ENCODE measurements around the gene ZKSCAN3. TPM values are rescaled to one million over a fixed set of nuclear protein-coding genes. Genes with fewer than 3 reads are reported as not detected.

Gene ZKSCAN3
- total and polyA plus RNA-seq, 7 experiments from 2014 or later = 3.0 to 13.2 (median 4.8) TPM

- H3K27ac Mint-ChIP-seq = peak overlapping the region in 7 of 9 donors; percentile 5 to 84 (median 15)
- H3K4me3 Mint-ChIP-seq = no peak overlapping the region
- no peaks in the 10 kb centered on the region for H3K27me3 ChIP-seq (ENCODE audit: control insufficient read depth in 2 of 2, insufficient read depth in 2 of 2, low read length in 2 of 2)
- ATAC-seq (no peak), DNase-seq (no peak)
- no peak overlapping the region for H3K27ac ChIP-seq (ENCODE audit: low read depth, low read length)
- intact Hi-C loops (cut with micrococcal nuclease) = loop anchor here (2.0 to 10.0 kb wide), 4 partner anchors 67 to 959 kb away; partner anchors contain the start of genes ZNF184 (in 1 of the 2) and ZSCAN26 (in 1 of the 2)
- no peak overlapping the region for H3K4me3 ChIP-seq (ENCODE audit: low read length)
- no peaks in the 10 kb centered on the region for H3K9me3 ChIP-seq (ENCODE audit: control insufficient read depth in 2 of 3, low read length in 3 of 3)
- H3K4me1 ChIP-seq (ENCODE audit: control insufficient read depth in 2 of 2, insufficient read depth in 2 of 2, low read length in 2 of 2) = peaks cover 9 to 10% of the 10 kb centered on the region in 2 donors
- H3K27me3 Mint-ChIP-seq = peaks cover 0 to 3% (median 0%) of the 10 kb centered on the region in 5 donors
- H3K4me1 Mint-ChIP-seq = peaks cover 0 to 16% (median 9%) of the 10 kb centered on the region in 7 donors
- H3K36me3 Mint-ChIP-seq = peaks cover 0 to 7% (median 3%) of the 10 kb centered on the region in 5 donors
- CTCF ChIA-PET = no interaction called here
- peaks cover 3 to 9% (median 7%) of the 10 kb centered on the region in 11 donors for H3K9me3 Mint-ChIP-seq
- POLR2A ChIA-PET = interaction anchor here (1.6 kb wide), 1 partner anchor 67 kb away, joined by 4 read pairs; the partner anchor contains the start of gene ZSCAN26
- H3K36me3 ChIP-seq (ENCODE audit: control insufficient read depth in 2 of 3, insufficient read depth in 3 of 3, low read length in 3 of 3) = peaks cover 0 to 6% (median 0%) of the 10 kb centered on the region in 3 experiments
Observed at GRCh38 chr6:28333599-28334018, 16.1 kb upstream of the ZKSCAN3 start.

DNA sequence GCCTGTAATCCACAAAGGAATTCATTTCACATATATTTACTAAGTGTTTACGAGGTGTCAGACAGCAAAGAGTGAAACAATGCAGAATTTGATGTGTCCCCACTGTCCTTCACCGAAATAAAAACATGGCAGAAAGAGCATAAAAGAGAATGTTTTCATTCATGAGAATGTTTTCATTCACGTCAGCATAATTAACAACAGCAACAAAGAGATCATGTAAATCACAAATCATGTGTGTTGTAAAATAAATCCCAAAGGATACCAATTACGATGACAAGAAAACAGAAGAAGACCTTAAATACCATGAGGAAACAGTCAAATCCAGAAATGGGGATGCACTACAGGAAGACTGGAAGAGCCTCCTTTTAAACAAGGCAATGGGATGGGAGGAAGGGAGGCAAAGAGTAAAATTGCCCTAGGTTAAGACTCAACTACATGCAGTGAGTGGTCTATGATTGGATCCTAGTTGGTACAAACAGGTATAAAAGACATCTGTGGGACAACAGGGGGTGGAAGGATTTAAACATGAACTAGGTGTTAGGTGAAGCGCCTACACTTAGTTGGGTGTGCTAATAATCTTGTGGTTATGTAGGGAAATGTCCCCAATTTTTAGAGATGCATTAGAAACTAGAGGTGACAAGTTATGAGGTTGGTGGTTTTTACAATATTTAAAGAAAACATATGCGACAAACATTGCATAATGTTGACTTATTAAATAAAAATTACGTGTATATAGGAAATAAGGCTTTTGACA is 15.3 kb upstream of the ZKSCAN3 start:
- H3K36me3 ChIP-seq (ENCODE audit: control insufficient read depth in 2 of 3, insufficient read depth in 3 of 3, low read length in 3 of 3) = peaks cover 0 to 6% (median 0%) of the 10 kb centered on the region in 3 experiments
- Mint-ChIP-seq H3K9me3 (peaks cover 0 to 4% (median 0%) of the 10 kb centered on the region in 11 donors), H3K27me3 (peaks cover 0 to 3% (median 0%) of the 10 kb centered on the region in 5 donors), H3K27ac (peak overlapping the region in 7 of 9 donors; percentile 11 to 84 (median 47)), H3K4me1 (peaks cover 0 to 16% (median 9%) of the 10 kb centered on the region in 7 donors), H3K4me3 (peak overlapping the region in 5 of 10 donors; percentile 6 to 58 (median 24)), H3K36me3 (peaks cover 0 to 2% (median 0%) of the 10 kb centered on the region in 5 donors)
- no peak overlapping the region for H3K4me3 ChIP-seq (ENCODE audit: low read length)
- POLR2A ChIA-PET = interaction anchor here (2.2 to 3.2 kb wide), 3 partner anchors 13 to 194 kb away, joined by 11 to 17 read pairs (median 15); partner anchors contain the start of genes ZKSCAN3 and ZKSCAN8
- H3K27me3 ChIP-seq (ENCODE audit: control insufficient read depth in 2 of 2, insufficient read depth in 2 of 2, low read length in 2 of 2) = no peaks in the 10 kb centered on the region
- no peaks in the 10 kb centered on the region for H3K9me3 ChIP-seq (ENCODE audit: control insufficient read depth in 2 of 3, low read length in 3 of 3)
- intact Hi-C loops (cut with micrococcal nuclease) = loop anchor here (1.0 to 10.0 kb wide), 13 partner anchors 67 to 1157 kb away; partner anchors contain the start of genes ZKSCAN4 (in 2 of the 2), ZSCAN23 (in 2 of the 2), ZSCAN26 (in 2 of the 2) and ZKSCAN8 (in 1 of the 2)
- ATAC-seq (no peak), DNase-seq (no peak)
- H3K4me1 ChIP-seq (ENCODE audit: control insufficient read depth in 2 of 2, insufficient read depth in 2 of 2, low read length in 2 of 2) = peaks cover 9 to 10% of the 10 kb centered on the region in 2 donors
- CTCF ChIA-PET = interaction anchor here (0.9 to 1.2 kb wide), 2 partner anchors 21 to 1210 kb away, joined by 5 to 6 read pairs; no protein-coding TSS in a partner anchor
- no peak overlapping the region for H3K27ac ChIP-seq (ENCODE audit: low read depth, low read length)

DNA sequence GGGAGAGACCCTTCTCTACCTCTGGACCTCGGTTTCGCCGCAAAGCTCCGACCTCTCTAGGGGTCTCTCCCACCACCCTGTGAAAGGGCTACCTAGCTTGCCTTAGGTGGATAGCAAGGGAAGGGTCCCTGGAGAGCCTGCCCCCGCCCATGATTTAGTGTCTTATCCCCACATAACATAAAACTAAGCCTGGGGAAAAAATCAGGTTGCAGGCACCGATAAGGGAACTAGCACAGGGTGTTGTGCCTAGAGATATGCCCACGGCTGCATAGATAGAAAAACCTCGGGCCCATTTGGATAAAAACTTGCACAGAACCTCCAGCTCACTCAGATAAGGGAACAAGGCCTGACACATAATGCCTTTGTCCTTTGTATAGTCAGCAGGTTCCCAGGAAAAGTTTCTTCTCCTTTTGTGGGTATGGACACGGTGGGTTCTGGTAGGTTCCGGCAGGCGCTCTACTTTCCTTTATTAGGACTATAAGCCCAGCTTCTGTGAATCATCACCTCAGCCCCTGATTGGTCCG is 14.6 kb upstream of the ZKSCAN3 start:
- peaks cover 0 to 6% (median 0%) of the 10 kb centered on the region in 3 experiments for H3K36me3 ChIP-seq (ENCODE audit: control insufficient read depth in 2 of 3, insufficient read depth in 3 of 3, low read length in 3 of 3)
- peaks cover 0 to 5% (median under 1%) of the 10 kb centered on the region in 5 donors for H3K36me3 Mint-ChIP-seq
- ATAC-seq (no peak), DNase-seq (no peak)
- no peaks in the 10 kb centered on the region for H3K27me3 ChIP-seq (ENCODE audit: control insufficient read depth in 2 of 2, insufficient read depth in 2 of 2, low read length in 2 of 2)
- H3K27me3 Mint-ChIP-seq = peaks cover 0 to 3% (median 0%) of the 10 kb centered on the region in 5 donors
- H3K4me3 Mint-ChIP-seq = peak overlapping the region in 1 of 10 donors; percentile 58
- peaks cover 0 to 7% (median under 1%) of the 10 kb centered on the region in 11 donors for H3K9me3 Mint-ChIP-seq
- H3K4me3 ChIP-seq (ENCODE audit: low read length) = peak overlapping the region; percentile 97
- H3K27ac ChIP-seq (ENCODE audit: low read depth, low read length) = peak overlapping the region; percentile 92
- no peaks in the 10 kb centered on the region for H3K9me3 ChIP-seq (ENCODE audit: control insufficient read depth in 2 of 3, low read length in 3 of 3)
- intact Hi-C loops (cut with micrococcal nuclease) = loop anchor here (1.0 to 10.0 kb wide), 13 partner anchors 68 to 1158 kb away; partner anchors contain the start of genes ZKSCAN4 (in 2 of the 2), ZSCAN23 (in 2 of the 2), ZSCAN26 (in 2 of the 2) and ZKSCAN8 (in 1 of the 2)
- ChIA-PET CTCF (interaction anchor here (0.9 to 1.2 kb wide), 2 partner anchors 20 to 1211 kb away, joined by 5 to 6 read pairs; no protein-coding TSS in a partner anchor), POLR2A (interaction anchor here (0.6 to 3.2 kb wide), 8 partner anchors 12 to 497 kb away, joined by 3 to 17 read pairs (median 8); partner anchors contain the start of genes ZKSCAN3, ZKSCAN8 and ZSCAN26)
- H3K27ac Mint-ChIP-seq = peak overlapping the region in 1 of 9 donors; percentile 47
- peaks cover 9 to 10% of the 10 kb centered on the region in 2 donors for H3K4me1 ChIP-seq (ENCODE audit: control insufficient read depth in 2 of 2, insufficient read depth in 2 of 2, low read length in 2 of 2)
- H3K4me1 Mint-ChIP-seq = peaks cover 0 to 16% (median 9%) of the 10 kb centered on the region in 7 donors

GRCh38 chr6:28335564-28336283 is 14.0 kb upstream of the ZKSCAN3 start, which contains the start of gene ZSCAN31:
TSS of gene ZSCAN31 (minus strand) at chr6:28336148. CDS start at chr6:28329683, 6,465 bp downstream.
- Histone ChIP-seq H3K4me3 (ENCODE audit: low read length) (peak within 1 kb of the TSS; percentile 97), H3K27ac (ENCODE audit: low read depth, low read length) (peak within 1 kb of the TSS; percentile 92), H3K9me3 (ENCODE audit: control insufficient read depth in 2 of 3, low read length in 3 of 3) (no peaks in the 10 kb centered on the region), H3K36me3 (ENCODE audit: control insufficient read depth in 2 of 3, insufficient read depth in 3 of 3, low read length in 3 of 3) (peaks cover 0 to 6% (median 0%) of the 10 kb centered on the region in 3 experiments), H3K27me3 (ENCODE audit: control insufficient read depth in 2 of 2, insufficient read depth in 2 of 2, low read length in 2 of 2) (no peaks in the 10 kb centered on the region), H3K4me1 (ENCODE audit: control insufficient read depth in 2 of 2, insufficient read depth in 2 of 2, low read length in 2 of 2) (peaks cover 9 to 10% of the 10 kb centered on the region in 2 donors)
- H3K27me3 Mint-ChIP-seq = peaks cover 0 to 3% (median 0%) of the 10 kb centered on the region in 5 donors
- peak; percentile 43 to 87 (median 76) for DNase-seq
- H3K36me3 Mint-ChIP-seq = peaks cover 0 to 9% (median 5%) of the 10 kb centered on the region in 5 donors
- H3K9me3 Mint-ChIP-seq = peaks cover 0 to 8% (median 3%) of the 10 kb centered on the region in 11 donors
- H3K27ac Mint-ChIP-seq = peak within 1 kb of the TSS in 1 of 9 donors; percentile 47
- ChIA-PET POLR2A (interaction anchor here (0.6 to 3.2 kb wide), 10 partner anchors 12 to 1216 kb away, joined by 3 to 17 read pairs (median 4); partner anchors contain the start of genes ZKSCAN3, ZKSCAN8 and ZSCAN26), CTCF (interaction anchor here (0.9 to 1.2 kb wide), 2 partner anchors 20 to 1211 kb away, joined by 5 to 6 read pairs; no protein-coding TSS in a partner anchor)
- peaks cover 0 to 16% (median 9%) of the 10 kb centered on the region in 7 donors for H3K4me1 Mint-ChIP-seq
- peak; percentile 95 for ATAC-seq
- intact Hi-C loops (cut with micrococcal nuclease) = loop anchor here (1.0 to 10.0 kb wide), 14 partner anchors 14 to 1158 kb away; partner anchors contain the start of genes ZKSCAN3 (in 2 of the 2), ZKSCAN4 (in 2 of the 2), ZSCAN23 (in 2 of the 2) and ZSCAN26 (in 2 of the 2)
- H3K4me3 Mint-ChIP-seq = peak within 1 kb of the TSS in 1 of 10 donors; percentile 58

GRCh38 chr6:28336284-28337120 is 13.2 kb upstream of the ZKSCAN3 start:
- no peak for ATAC-seq
- POLR2A ChIA-PET = interaction anchor here (0.8 to 3.2 kb wide), 6 partner anchors 11 to 1217 kb away, joined by 3 to 17 read pairs (median 12); partner anchors contain the start of genes ZKSCAN3, ZKSCAN8 and ZSCAN26
- intact Hi-C loops (cut with micrococcal nuclease) = loop anchor here (1.0 to 10.0 kb wide), 9 partner anchors 13 to 1159 kb away; partner anchors contain the start of genes ZKSCAN3 (in 2 of the 2), ZSCAN23 (in 2 of the 2), ZKSCAN4 (in 1 of the 2) and ZKSCAN8 (in 1 of the 2)

More at GRCh38 chr6:28336284-28337120, 13.2 kb upstream of the ZKSCAN3 start:
- H3K36me3 Mint-ChIP-seq = peaks cover 0 to 11% (median 5%) of the 10 kb centered on the region in 5 donors
- Histone ChIP-seq H3K27ac (ENCODE audit: low read depth, low read length) (peak overlapping the region; percentile 92), H3K27me3 (ENCODE audit: control insufficient read depth in 2 of 2, insufficient read depth in 2 of 2, low read length in 2 of 2) (no peaks in the 10 kb centered on the region), H3K9me3 (ENCODE audit: control insufficient read depth in 2 of 3, low read length in 3 of 3) (no peaks in the 10 kb centered on the region), H3K36me3 (ENCODE audit: control insufficient read depth in 2 of 3, insufficient read depth in 3 of 3, low read length in 3 of 3) (peaks cover 0 to 6% (median 0%) of the 10 kb centered on the region in 3 experiments), H3K4me1 (ENCODE audit: control insufficient read depth in 2 of 2, insufficient read depth in 2 of 2, low read length in 2 of 2) (peaks cover 9 to 10% of the 10 kb centered on the region in 2 donors), H3K4me3 (ENCODE audit: low read length) (peak overlapping the region; percentile 97)
- DNase-seq = peak in 6 of 9 donors; percentile 18 to 34 (median 30)
- H3K27ac Mint-ChIP-seq = no peak overlapping the region
- no peak overlapping the region for H3K4me3 Mint-ChIP-seq
- CTCF ChIA-PET = interaction anchor here (0.7 kb wide), 1 partner anchor 1301 kb away, joined by 3 read pairs; no protein-coding TSS in a partner anchor
- peaks cover 0 to 16% (median 9%) of the 10 kb centered on the region in 7 donors for H3K4me1 Mint-ChIP-seq
- H3K9me3 Mint-ChIP-seq = peaks cover 0 to 12% (median 6%) of the 10 kb centered on the region in 11 donors
- peaks cover 0 to 3% (median 0%) of the 10 kb centered on the region in 5 donors for H3K27me3 Mint-ChIP-seq

Measured in naive thymus-derived CD4-positive, alpha-beta T cell (primary cell).